Tibial artery (tissue), 4 donors: ENCODE results near the gene SPTB.
A peak's percentile ranks its signal among the peaks of the same experiment; 100 is the strongest.

ENCODE experiments used
- DNase-seq, 2 donors: peaks; one replicate each; pipeline ENCODE4 v3.0.0-alpha.2; 2019
- H3K27ac ChIP-seq, 2 donors: fragments of 200-600 bp; sonication (generic) in 1 of 2; 1 replicate in 1 of 2; 2 replicates in 1 of 2; pipeline ENCODE4 v1.5.1; 2018 to 2019; ENCODE audit warnings: mild to moderate bottlenecking in 1 of 2
- H3K27me3 ChIP-seq, 2 donors: fragments of 200-600 bp; sonication (generic) in 1 of 2; one replicate each; pipeline versions ENCODE4 v1.5.1 to v1.6.0; 2016 to 2019
- H3K36me3 ChIP-seq, 3 donors: fragments of 200-600 bp; sonication (generic) in 2 of 3; one replicate each; pipeline ENCODE4 v1.5.1; 2016 to 2019; ENCODE audit warnings: mild to moderate bottlenecking in 2 of 3
- H3K4me1 ChIP-seq, 4 donors: fragments of 200-600 bp; sonication (generic) in 2 of 4; 1 replicate in 3 of 4; 2 replicates in 1 of 4; pipeline ENCODE4 v1.5.1; 2016 to 2019
- H3K4me3 ChIP-seq, 2 donors: fragments of 200-600 bp; sonication (generic) in 1 of 2; 1 replicate in 1 of 2; 2 replicates in 1 of 2; pipeline ENCODE4 v1.5.1; 2018 to 2019; ENCODE audit warnings: mild to moderate bottlenecking in 2 of 2
- H3K9me3 ChIP-seq, 3 donors: fragments of 200-600 bp; sonication (generic) in 1 of 3; one replicate each; pipeline ENCODE4 v1.5.1; 2016 to 2019
- CTCF ChIP-seq, 2 experiments: fragments of 200-600 bp in 1 of 2; fragments of 450-650 bp in 1 of 2; IDR thresholded peaks; one replicate each; pipeline ENCODE4 v1.5.1; 2017 to 2019; ENCODE audit warnings: antibody characterized with exemption in 2 of 2, mild to moderate bottlenecking in 1 of 2, moderate library complexity in 1 of 2
- intact Hi-C: fragments of 100-400 bp; cut with DNase I; formaldehyde crosslinking; loops from one replicate; pipeline ENCODE4 v1.15.0; 2023; ENCODE audit warnings: low total_unique reads

The SPTB gene

GRCh38 chr14:64841772-64842750, 37.6 kb downstream of the SPTB start:
- intact Hi-C loops, result no loop called here
- H3K36me3 ChIP-seq, result no peaks in the 10 kb centered on the region
- H3K4me1 ChIP-seq, result peaks cover 0 to 30% (median 13%) of the 10 kb centered on the region in 4 donors
- DNase-seq, result peak in 1 of 2 donors; percentile 76
- peak overlapping the region in 1 of 2 donors; percentile 2 for H3K4me3 ChIP-seq
- peak overlapping the region; percentile 46 to 50 for H3K27ac ChIP-seq
- no peak for TF ChIP-seq CTCF (IDR thresholded peaks at IDR 0.05)
- H3K9me3 ChIP-seq, result no peaks in the 10 kb centered on the region
- no peaks in the 10 kb centered on the region for H3K27me3 ChIP-seq

- H3K4me3 ChIP-seq, result peak overlapping the region in 1 of 2 donors; percentile 2
- intact Hi-C loops, result no loop called here
- peaks cover 0 to 30% (median 13%) of the 10 kb centered on the region in 4 donors for H3K4me1 ChIP-seq
These were observed 38.5 kb downstream of the SPTB start for GRCh38 chr14:64841121-64841651.

GRCh38 chr14:64838656-64839055, 41.1 kb downstream of the SPTB start:
- no peaks in the 10 kb centered on the region for H3K36me3 ChIP-seq
- no peak for DNase-seq
- no peak overlapping the region for H3K4me3 ChIP-seq
- no peak for TF ChIP-seq CTCF (IDR thresholded peaks at IDR 0.05)
- H3K4me1 ChIP-seq, result peaks cover 0 to 22% (median 13%) of the 10 kb centered on the region in 4 donors
- H3K27me3 ChIP-seq, result no peaks in the 10 kb centered on the region
- no peak overlapping the region for H3K27ac ChIP-seq
- intact Hi-C loops, result no loop called here
- no peaks in the 10 kb centered on the region for H3K9me3 ChIP-seq

More at GRCh38 chr14:64841121-64841651, 38.5 kb downstream of the SPTB start:
- no peak for DNase-seq
- TF ChIP-seq CTCF (IDR thresholded peaks at IDR 0.05), result peak in 1 of 2 experiments; percentile 44
- no peaks in the 10 kb centered on the region for H3K27me3 ChIP-seq
- H3K36me3 ChIP-seq, result no peaks in the 10 kb centered on the region
- H3K27ac ChIP-seq, result peak overlapping the region; percentile 46 to 50
- no peaks in the 10 kb centered on the region for H3K9me3 ChIP-seq

GRCh38 chr14:64835431-64835830, 44.3 kb downstream of the SPTB start:
- Histone ChIP-seq H3K36me3 (no peaks in the 10 kb centered on the region), H3K4me1 (no peaks in the 10 kb centered on the region), H3K27ac (no peak overlapping the region), H3K27me3 (no peaks in the 10 kb centered on the region), H3K4me3 (no peak overlapping the region), H3K9me3 (no peaks in the 10 kb centered on the region)
- intact Hi-C loops, result no loop called here
- no peak for TF ChIP-seq CTCF (IDR thresholded peaks at IDR 0.05)
- DNase-seq, result no peak

GRCh38 chr14:64834965-64835364, 44.7 kb downstream of the SPTB start:
- no peak overlapping the region for H3K27ac ChIP-seq
- no peak overlapping the region for H3K4me3 ChIP-seq
- intact Hi-C loops, result no loop called here

More at GRCh38 chr14:64834965-64835364, 44.7 kb downstream of the SPTB start:
- Histone ChIP-seq H3K36me3 (no peaks in the 10 kb centered on the region), H3K27me3 (no peaks in the 10 kb centered on the region), H3K9me3 (no peaks in the 10 kb centered on the region), H3K4me1 (no peaks in the 10 kb centered on the region)
- DNase-seq, result no peak
- no peak for TF ChIP-seq CTCF (IDR thresholded peaks at IDR 0.05)
